ENCODE results near the gene KRT8.

Gene KRT8

DNA sequence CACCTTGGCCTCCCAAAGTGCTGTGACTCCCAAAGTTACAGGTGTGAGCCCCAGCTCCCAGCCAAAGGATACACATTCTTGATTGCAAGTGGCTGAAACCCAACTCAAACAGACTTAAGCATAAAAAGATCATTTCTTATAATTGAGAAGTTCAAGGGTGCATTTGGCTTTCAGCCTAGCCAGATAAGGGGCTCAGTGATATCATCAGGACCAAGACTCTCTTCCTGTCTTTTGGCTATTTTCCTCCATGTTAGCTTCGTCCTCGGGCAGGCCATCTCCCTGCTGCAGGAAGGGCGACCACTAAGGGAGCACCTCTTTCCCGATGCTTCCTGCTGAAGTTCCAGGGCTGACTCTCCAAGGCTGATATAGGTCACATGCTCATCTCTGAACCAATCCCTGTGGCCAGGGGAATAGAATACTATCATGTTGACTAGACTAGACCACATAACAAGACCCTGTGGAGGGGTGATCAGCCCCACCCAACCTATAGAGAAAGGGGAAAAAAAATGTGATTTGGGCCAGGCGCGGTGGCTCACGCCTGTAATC lies 9.8 kb upstream of the KRT8 start:
- no peak for TF ChIP-seq CTCF (IDR thresholded peaks at IDR 0.05; ENCODE audit: extremely low read depth, missing control alignments)
- no peak for DNase-seq (ENCODE audit: low spot score)

- no peak for TF ChIP-seq CTCF (IDR thresholded peaks at IDR 0.05; ENCODE audit: extremely low read depth, missing control alignments)
- DNase-seq (ENCODE audit: low spot score), result no peak
Observed at GRCh38 chr12:52913431-52913821, 8.6 kb upstream of the KRT8 start.

- TF ChIP-seq CTCF (IDR thresholded peaks at IDR 0.05; ENCODE audit: extremely low read depth, missing control alignments), result no peak
- no peak for DNase-seq (ENCODE audit: low spot score)
Observed at GRCh38 chr12:52912711-52913430, 8.0 kb upstream of the KRT8 start.

DNA sequence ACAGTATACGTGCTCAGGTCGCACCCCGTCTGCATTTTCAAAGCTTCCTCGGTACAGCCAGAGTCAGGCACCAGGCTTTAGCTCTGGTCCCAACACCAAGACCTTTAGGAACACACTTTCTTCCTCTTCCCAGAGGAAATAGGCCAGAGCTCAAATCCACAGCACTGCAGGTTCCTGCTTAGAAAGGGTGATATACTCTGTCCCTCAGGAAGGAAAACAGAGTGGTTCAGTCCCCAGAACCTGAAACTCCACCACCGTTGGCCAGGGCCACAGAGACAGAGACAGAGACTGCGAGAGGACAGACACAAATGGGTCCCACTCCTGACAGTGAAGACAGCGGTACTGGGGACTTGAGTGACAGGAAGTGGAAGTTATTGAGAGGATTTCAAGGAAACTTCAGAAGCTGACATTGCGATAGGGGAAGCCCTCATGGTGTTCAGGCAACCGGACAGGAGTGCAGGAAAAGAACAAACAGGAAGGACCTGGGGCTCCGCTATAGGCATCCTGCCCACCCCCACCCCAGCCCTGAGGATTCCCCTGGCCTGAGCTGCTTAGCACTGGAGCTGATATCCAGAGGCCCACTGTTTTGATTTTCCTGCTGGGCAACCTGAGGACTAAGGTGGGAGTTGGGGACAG lies 5.5 kb upstream of the KRT8 start:
- no peak for TF ChIP-seq CTCF (IDR thresholded peaks at IDR 0.05; ENCODE audit: extremely low read depth, missing control alignments)
- no peak for DNase-seq (ENCODE audit: low spot score)

GRCh38 chr12:52909796-52910195 lies 4.9 kb upstream of the KRT8 start:
- no peak for TF ChIP-seq CTCF (IDR thresholded peaks at IDR 0.05; ENCODE audit: extremely low read depth, missing control alignments)

DNA sequence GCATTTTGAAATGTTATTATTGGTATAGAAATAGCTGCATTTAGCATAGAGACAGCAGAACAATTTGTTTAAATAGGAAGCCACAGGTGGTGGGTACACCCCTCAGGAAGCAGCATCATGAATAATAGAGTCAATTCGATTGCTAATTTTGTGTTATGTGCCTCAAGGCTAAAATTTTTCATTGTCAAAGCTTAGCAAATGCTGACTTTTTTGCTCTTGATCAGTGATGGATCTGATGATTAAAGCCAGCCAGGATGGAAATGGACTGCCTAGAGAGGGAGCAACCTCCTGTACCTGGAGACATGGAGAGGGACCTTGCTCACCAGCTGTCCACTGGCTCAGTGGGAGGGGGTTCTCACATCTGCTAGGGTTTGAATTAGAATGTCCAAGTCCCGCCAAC lies 4.5 kb upstream of the KRT8 start:
- no peak for TF ChIP-seq CTCF (IDR thresholded peaks at IDR 0.05; ENCODE audit: extremely low read depth, missing control alignments)

More at GRCh38 chr12:52909796-52910195, 4.9 kb upstream of the KRT8 start:
- DNase-seq (ENCODE audit: low spot score), result no peak

GRCh38 chr12:52907092-52907810 lies 2.4 kb upstream of the KRT8 start:
- no peak for DNase-seq (ENCODE audit: low spot score)
- TF ChIP-seq CTCF (IDR thresholded peaks at IDR 0.05; ENCODE audit: extremely low read depth, missing control alignments), result no peak

More for the DNA sequence above, 4.5 kb upstream of the KRT8 start:
- no peak for DNase-seq (ENCODE audit: low spot score)

Data from GM20000 (cell line).